Coronary artery (tissue), 2 donors: Measurements from ENCODE around the gene CHST11.

ENCODE experiments used
- DNase-seq: peaks from one replicate; pipeline ENCODE4 v3.0.0-alpha.2; 2017; ENCODE audit warnings: low spot score
- H3K27ac ChIP-seq, 2 donors: fragments of 200-600 bp; sonication (generic); one replicate each; pipeline ENCODE4 v1.5.1; 2016 to 2019
- H3K4me3 ChIP-seq: fragments of 200-600 bp; sonication (generic); 2 replicates; pipeline ENCODE4 v1.5.1; 2016; ENCODE audit warnings: mild to moderate bottlenecking, moderate library complexity
- TF ChIP-seq, protein P1 (sequence below): fragments of 200-600 bp; sonication (generic); IDR thresholded peaks from one replicate; pipeline ENCODE4 v1.5.1; 2019; ENCODE audit warnings: antibody characterized with exemption

CHST11 gene

DNA sequence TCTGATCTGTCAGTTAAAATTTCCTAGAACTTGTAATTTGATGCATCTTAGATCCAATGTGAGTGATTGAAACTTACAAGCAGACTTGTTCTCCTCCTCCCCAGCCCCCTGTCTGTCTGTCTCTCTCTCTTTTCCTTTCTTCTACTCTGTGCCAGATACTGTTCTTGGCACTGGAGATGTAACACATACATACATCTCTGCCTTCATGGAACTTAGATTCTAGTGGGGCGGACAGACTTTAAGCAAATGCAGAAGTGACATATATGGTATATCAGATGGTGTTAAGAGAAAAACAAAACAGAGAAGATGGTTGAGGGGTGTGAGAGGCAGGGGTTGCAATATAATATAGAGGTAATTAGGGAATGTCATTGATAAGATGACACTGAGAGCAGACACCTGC, 6.6 kb downstream of the CHST11 start:
- TF ChIP-seq, protein P1, sequence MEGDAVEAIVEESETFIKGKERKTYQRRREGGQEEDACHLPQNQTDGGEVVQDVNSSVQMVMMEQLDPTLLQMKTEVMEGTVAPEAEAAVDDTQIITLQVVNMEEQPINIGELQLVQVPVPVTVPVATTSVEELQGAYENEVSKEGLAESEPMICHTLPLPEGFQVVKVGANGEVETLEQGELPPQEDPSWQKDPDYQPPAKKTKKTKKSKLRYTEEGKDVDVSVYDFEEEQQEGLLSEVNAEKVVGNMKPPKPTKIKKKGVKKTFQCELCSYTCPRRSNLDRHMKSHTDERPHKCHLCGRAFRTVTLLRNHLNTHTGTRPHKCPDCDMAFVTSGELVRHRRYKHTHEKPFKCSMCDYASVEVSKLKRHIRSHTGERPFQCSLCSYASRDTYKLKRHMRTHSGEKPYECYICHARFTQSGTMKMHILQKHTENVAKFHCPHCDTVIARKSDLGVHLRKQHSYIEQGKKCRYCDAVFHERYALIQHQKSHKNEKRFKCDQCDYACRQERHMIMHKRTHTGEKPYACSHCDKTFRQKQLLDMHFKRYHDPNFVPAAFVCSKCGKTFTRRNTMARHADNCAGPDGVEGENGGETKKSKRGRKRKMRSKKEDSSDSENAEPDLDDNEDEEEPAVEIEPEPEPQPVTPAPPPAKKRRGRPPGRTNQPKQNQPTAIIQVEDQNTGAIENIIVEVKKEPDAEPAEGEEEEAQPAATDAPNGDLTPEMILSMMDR: no peak
- no peak for DNase-seq
- Histone ChIP-seq H3K4me3 (no peak overlapping the region), H3K27ac (peak overlapping the region in 1 of 2 donors; percentile 4)

DNA sequence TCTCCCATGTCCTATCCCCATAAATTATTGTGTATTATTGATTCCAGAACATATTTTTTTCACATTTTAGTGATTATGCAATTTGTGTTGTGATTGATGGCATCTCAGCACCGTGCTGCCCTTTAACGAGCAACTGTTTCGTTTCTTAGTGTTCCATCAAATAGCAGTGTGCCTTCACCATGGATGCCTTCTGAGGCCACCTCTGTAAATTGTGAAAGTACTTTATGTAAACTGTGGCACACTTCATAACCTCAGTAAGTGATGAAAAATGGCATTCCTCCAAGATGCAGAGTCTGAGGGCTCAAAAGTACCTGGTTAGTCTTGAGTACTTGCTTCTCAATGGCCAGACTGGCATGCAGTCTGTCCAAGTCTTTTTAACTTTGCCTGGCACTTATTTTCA, 8.2 kb downstream of the CHST11 start:
- H3K4me3 ChIP-seq: no peak overlapping the region
- no peak for DNase-seq
- TF ChIP-seq, protein P1: no peak
- H3K27ac ChIP-seq: no peak overlapping the region

DNA sequence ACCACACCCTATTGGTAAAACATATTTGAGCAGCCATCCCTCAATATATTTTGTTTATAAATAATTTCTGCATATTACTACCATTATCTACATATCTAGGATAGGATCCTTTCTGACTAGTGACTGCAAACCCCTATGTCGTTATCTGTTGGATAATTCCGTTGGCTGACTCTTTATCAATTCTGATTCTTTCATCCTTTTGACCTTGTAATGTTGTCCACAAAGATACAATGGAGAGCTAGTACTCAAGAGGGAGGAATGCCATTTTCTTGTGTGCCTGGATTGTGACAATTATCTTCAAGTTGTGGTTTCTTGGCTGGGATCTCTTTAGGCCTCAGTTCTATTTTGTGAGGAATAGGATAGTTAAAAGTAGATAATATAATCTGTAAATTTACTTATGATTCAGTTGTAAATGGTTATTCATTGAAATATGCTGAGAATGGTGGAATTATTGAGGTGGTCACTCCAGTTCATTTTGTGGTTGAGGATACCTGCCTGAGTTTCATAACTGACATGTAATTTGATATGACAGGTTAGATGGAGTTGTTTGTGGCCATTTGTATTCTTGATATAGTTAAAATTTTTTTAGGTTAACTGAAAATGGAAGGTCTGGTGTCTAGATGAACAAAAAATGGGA, 10.1 kb downstream of the CHST11 start:
- DNase-seq: no peak
- Histone ChIP-seq H3K4me3 (no peak overlapping the region), H3K27ac (no peak overlapping the region)
- TF ChIP-seq, protein P1: no peak

DNA sequence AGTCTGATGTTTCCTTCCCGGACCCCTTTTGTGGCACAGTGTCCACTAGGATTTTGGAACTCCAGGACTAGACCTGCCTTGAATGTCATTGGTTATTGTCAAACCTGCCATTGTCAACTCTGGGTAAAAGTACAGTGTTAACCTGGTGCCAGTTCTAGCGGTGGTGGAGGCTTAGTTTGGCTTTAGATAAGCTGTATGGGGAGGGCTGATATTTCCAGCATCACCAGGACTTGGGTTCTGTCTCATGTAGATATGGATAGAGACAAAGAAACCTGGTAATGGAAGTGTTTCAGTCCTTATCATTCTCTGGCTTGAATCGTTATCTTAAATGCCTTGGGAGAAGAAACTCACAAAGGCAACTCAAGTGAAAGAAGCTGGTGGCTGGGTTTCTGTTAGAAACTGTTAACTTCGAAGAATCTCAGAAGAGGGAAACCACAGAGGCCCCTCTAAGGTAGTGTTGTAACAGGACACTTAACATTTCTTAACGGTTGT, 10.6 kb downstream of the CHST11 start:
- no peak overlapping the region for H3K27ac ChIP-seq
- H3K4me3 ChIP-seq: no peak overlapping the region
- TF ChIP-seq, protein P1: no peak
- no peak for DNase-seq

DNA sequence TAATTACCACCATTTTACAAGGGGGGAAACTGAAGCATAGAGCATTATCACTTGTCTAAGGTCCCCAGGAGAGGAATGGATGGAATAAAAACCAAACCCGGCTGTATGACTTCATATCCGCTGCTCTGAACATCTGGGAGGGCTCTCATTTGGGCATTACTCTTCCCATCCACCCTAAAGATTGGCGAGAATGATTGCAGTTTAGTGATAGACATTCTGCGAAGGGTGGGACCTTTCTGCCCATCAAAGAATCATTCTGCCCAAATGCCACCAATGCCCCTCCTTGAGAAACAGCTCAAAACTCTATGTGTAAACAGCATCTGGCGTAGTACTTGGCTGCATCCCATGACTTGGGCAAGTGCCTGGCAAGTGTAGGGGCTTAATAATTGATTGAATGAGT, 11.6 kb downstream of the CHST11 start:
- no peak for DNase-seq
- Histone ChIP-seq H3K27ac (no peak overlapping the region), H3K4me3 (no peak overlapping the region)
- TF ChIP-seq, protein P1: no peak

DNA sequence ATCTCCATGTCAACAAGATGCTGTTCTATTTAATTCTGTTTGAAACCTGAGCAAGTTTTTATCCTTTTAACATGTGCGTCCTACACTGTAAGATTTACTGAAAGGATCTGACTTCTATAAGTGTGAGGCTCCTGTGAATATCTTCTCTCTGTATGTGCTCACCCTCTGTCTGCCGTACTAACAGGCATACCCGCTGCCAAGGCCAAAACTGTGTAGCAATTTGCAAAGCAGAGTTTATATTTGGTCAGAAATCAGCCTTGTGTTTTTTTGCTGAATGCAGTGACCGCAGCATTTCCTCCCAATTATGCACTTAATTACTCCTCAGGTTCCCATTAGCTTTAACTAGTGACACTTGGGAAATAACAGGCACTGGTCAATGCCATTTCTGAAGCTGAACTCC, 12.3 kb downstream of the CHST11 start:
- DNase-seq: no peak
- Histone ChIP-seq H3K4me3 (no peak overlapping the region), H3K27ac (no peak overlapping the region)
- TF ChIP-seq, protein P1: no peak

DNA sequence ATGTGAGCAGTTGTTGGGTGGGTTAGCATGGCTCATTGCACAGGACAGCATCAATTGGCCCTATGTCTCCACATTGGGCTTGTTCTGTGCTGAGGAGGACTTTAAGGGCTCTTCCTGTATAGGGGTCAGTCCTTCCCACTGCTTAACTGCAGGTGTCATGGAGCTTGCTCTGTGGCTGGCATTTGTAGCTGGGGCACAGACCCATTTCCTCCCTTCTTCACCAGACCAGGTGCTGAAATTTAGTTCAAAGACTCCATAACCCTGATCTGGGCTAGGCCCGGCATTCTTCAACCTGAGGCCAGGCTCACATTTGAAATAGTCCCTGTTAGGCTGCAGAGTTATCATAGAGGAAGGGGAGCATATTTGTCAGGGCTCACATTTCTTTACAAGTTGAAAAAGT, 12.8 kb downstream of the CHST11 start:
- H3K4me3 ChIP-seq: no peak overlapping the region
- TF ChIP-seq, protein P1: no peak
- DNase-seq: no peak
- H3K27ac ChIP-seq: no peak overlapping the region
